Measurements from ENCODE around the gene MXD3. TPM values are rescaled to one million over a fixed set of nuclear protein-coding genes. Genes with fewer than 3 reads are reported as not detected.

Gene MXD3
- total and polyA plus RNA-seq, 2 experiments from 2014 or later, result 9.9 to 11.6 TPM

DNA sequence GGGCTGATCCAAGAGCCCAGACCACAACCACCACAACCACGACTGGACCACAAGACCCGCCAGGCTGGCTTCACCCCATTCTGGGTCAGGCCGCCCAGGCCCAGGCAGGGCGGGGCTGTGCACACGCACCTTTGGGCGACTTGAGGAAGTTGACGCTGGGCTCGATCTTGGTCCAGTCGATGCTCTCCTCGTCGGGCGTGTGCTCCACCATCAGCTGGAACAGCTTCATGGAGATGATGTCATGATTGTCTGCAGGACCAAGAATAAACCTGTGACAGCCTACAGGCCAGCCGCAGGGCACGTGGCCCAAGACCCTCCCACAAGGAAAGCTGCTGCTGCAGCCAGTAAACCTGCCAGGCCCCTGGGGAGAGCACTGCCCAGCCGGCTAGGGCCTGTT is 22.5 kb upstream of the MXD3 start:
- no peak overlapping the region for H3K27ac ChIP-seq (ENCODE audit: low read depth)
- Mint-ChIP-seq H3K4me1 (peaks cover 15% of the 10 kb centered on the region), H3K4me3 (no peak overlapping the region), H3K9me3 (no peaks in the 10 kb centered on the region), H3K36me3 (ENCODE audit: low read depth) (peaks cover 58% of the 10 kb centered on the region), H3K27me3 (ENCODE audit: insufficient read depth, low read depth, poor library complexity) (peaks cover 11% of the 10 kb centered on the region), H3K27ac (no peak overlapping the region)
- no peak overlapping the region for H3K4me3 ChIP-seq
- H2AFZ ChIP-seq, result no peak overlapping the region
- DNase-seq (ENCODE audit: low spot score), result no peak
- H3F3A ChIP-seq (replicated peaks; ENCODE audit: low read depth), result no peaks in the 10 kb centered on the region
- peaks cover 6% of the 10 kb centered on the region; the same call in 1 of the 2 replicates for H4K20me1 ChIP-seq (replicated peaks; ENCODE audit: insufficient read depth)
- H3K27me3 ChIP-seq (ENCODE audit: insufficient read depth), result no peaks in the 10 kb centered on the region
- no peaks in the 10 kb centered on the region for H3K9me2 ChIP-seq (ENCODE audit: insufficient read depth)
- H3K4me2 ChIP-seq, result no peak overlapping the region
- H3K36me3 ChIP-seq (ENCODE audit: insufficient read depth), result peaks cover 5% of the 10 kb centered on the region; the same call in 1 of the 2 replicates
- H3K4me1 ChIP-seq (ENCODE audit: insufficient read depth), result no peaks in the 10 kb centered on the region; the same call in 1 of the 2 replicates
- H3K79me2 ChIP-seq (replicated peaks; ENCODE audit: insufficient read depth), result no peaks in the 10 kb centered on the region
- no peak for TF ChIP-seq ZNF114 (CRISPR knock-in tag; IDR thresholded peaks at IDR 0.05)
- TF ChIP-seq, protein P1, sequence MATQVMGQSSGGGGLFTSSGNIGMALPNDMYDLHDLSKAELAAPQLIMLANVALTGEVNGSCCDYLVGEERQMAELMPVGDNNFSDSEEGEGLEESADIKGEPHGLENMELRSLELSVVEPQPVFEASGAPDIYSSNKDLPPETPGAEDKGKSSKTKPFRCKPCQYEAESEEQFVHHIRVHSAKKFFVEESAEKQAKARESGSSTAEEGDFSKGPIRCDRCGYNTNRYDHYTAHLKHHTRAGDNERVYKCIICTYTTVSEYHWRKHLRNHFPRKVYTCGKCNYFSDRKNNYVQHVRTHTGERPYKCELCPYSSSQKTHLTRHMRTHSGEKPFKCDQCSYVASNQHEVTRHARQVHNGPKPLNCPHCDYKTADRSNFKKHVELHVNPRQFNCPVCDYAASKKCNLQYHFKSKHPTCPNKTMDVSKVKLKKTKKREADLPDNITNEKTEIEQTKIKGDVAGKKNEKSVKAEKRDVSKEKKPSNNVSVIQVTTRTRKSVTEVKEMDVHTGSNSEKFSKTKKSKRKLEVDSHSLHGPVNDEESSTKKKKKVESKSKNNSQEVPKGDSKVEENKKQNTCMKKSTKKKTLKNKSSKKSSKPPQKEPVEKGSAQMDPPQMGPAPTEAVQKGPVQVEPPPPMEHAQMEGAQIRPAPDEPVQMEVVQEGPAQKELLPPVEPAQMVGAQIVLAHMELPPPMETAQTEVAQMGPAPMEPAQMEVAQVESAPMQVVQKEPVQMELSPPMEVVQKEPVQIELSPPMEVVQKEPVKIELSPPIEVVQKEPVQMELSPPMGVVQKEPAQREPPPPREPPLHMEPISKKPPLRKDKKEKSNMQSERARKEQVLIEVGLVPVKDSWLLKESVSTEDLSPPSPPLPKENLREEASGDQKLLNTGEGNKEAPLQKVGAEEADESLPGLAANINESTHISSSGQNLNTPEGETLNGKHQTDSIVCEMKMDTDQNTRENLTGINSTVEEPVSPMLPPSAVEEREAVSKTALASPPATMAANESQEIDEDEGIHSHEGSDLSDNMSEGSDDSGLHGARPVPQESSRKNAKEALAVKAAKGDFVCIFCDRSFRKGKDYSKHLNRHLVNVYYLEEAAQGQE (IDR thresholded peaks at IDR 0.05; ENCODE audit: unreplicated experiment), result no peak
- TF ChIP-seq POLR2AphosphoS5 (IDR thresholded peaks at IDR 0.05; ENCODE audit: low read depth), result no peak
- no peak for ATAC-seq

DNA sequence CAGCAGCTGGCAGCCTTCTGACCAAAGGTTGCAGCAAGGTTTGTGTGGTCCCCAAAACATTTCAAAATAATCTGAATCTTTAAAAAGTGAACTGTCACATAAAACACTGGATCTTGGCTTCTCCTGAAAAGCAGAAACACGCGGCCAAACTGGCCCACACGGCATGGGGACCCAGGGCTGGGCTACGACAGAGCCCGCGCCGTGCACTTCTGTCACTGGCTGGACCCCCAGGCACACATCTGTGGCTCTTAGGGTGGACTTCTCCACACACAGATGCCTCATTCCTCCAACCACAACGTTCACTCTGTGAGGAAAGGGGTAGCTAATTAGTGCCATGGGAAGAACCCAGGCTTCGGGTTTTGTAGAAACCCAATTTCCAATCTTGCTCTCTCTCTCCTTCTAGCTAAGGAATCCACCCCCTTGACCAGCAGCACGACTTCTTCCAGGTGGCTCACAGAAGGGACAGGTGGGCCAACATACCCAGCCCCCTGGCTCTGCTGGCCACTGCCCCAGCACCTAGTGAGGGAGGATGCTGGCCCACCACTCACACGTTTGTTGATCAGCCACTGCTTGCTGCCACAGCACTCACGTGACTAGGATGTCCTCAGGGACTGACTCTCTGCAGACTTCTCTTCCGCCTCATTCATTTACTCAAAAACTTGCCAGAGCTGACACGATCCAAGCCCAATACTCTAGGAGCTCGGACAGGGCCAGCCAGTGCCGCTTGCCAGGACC is 21.9 kb upstream of the MXD3 start:
- Mint-ChIP-seq H3K27me3 (ENCODE audit: insufficient read depth, low read depth, poor library complexity) (peaks cover 10% of the 10 kb centered on the region), H3K9me3 (no peaks in the 10 kb centered on the region), H3K36me3 (ENCODE audit: low read depth) (peaks cover 56% of the 10 kb centered on the region)

More for the DNA sequence above, 21.9 kb upstream of the MXD3 start:
- H4K20me1 ChIP-seq (replicated peaks; ENCODE audit: insufficient read depth), result peaks cover 3% of the 10 kb centered on the region; the same call in 1 of the 2 replicates
- H3K4me3 Mint-ChIP-seq, result no peak overlapping the region
- H3F3A ChIP-seq (replicated peaks; ENCODE audit: low read depth), result no peaks in the 10 kb centered on the region
- no peaks in the 10 kb centered on the region for H3K79me2 ChIP-seq (replicated peaks; ENCODE audit: insufficient read depth)
- no peaks in the 10 kb centered on the region for H3K27me3 ChIP-seq (ENCODE audit: insufficient read depth)
- H3K4me1 Mint-ChIP-seq, result peaks cover 14% of the 10 kb centered on the region
- no peak overlapping the region for H3K4me3 ChIP-seq
- ATAC-seq, result no peak
- TF ChIP-seq STAT1 (IDR thresholded peaks at IDR 0.05; ENCODE audit: unreplicated experiment) (no peak), JUNB (IDR thresholded peaks at IDR 0.05; ENCODE audit: unreplicated experiment) (no peak), EZH2 (IDR thresholded peaks at IDR 0.05; ENCODE audit: low read depth, unreplicated experiment) (no peak), EZH2phosphoT487 (IDR thresholded peaks at IDR 0.05; ENCODE audit: unreplicated experiment) (no peak)
- TF ChIP-seq, protein P2, sequence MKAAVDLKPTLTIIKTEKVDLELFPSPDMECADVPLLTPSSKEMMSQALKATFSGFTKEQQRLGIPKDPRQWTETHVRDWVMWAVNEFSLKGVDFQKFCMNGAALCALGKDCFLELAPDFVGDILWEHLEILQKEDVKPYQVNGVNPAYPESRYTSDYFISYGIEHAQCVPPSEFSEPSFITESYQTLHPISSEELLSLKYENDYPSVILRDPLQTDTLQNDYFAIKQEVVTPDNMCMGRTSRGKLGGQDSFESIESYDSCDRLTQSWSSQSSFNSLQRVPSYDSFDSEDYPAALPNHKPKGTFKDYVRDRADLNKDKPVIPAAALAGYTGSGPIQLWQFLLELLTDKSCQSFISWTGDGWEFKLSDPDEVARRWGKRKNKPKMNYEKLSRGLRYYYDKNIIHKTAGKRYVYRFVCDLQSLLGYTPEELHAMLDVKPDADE (IDR thresholded peaks at IDR 0.05), result no peak
- TF ChIP-seq, protein P3, sequence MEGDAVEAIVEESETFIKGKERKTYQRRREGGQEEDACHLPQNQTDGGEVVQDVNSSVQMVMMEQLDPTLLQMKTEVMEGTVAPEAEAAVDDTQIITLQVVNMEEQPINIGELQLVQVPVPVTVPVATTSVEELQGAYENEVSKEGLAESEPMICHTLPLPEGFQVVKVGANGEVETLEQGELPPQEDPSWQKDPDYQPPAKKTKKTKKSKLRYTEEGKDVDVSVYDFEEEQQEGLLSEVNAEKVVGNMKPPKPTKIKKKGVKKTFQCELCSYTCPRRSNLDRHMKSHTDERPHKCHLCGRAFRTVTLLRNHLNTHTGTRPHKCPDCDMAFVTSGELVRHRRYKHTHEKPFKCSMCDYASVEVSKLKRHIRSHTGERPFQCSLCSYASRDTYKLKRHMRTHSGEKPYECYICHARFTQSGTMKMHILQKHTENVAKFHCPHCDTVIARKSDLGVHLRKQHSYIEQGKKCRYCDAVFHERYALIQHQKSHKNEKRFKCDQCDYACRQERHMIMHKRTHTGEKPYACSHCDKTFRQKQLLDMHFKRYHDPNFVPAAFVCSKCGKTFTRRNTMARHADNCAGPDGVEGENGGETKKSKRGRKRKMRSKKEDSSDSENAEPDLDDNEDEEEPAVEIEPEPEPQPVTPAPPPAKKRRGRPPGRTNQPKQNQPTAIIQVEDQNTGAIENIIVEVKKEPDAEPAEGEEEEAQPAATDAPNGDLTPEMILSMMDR (conservative IDR thresholded peaks at IDR 0.05; ENCODE audit: low read depth in 2 of 2), result no peak
- no peaks in the 10 kb centered on the region for H3K9me2 ChIP-seq (ENCODE audit: insufficient read depth)
- H2AFZ ChIP-seq, result no peak overlapping the region
- H3K27ac Mint-ChIP-seq, result no peak overlapping the region
- no peak for DNase-seq (ENCODE audit: low spot score)
- no peaks in the 10 kb centered on the region for H3K4me1 ChIP-seq (ENCODE audit: insufficient read depth)
- no peak overlapping the region for H3K27ac ChIP-seq (ENCODE audit: low read depth)
- H3K36me3 ChIP-seq (ENCODE audit: insufficient read depth), result peaks cover 5% of the 10 kb centered on the region; the same call in 1 of the 2 replicates
- H3K4me2 ChIP-seq, result no peak overlapping the region

Data from GM23338 (cell line).